Measurements from ENCODE around the gene OOSP1. TPM values are rescaled to one million over a fixed set of nuclear protein-coding genes. Genes with fewer than 3 reads are reported as not detected.
"Not testable (repeated sequence)": the region's sequence is repeated elsewhere in the genome, so short reads cannot be mapped to it uniquely, and the experiment has no call there.

OOSP1 gene
- total RNA-seq, result not detected in 2 replicates

GRCh38 chr11:59938132-59938531 is at the start of gene OOSP1:
OOSP1 (plus strand) TSS chr11:59938432; CDS start chr11:59938455, 23 bp downstream.
- DNase-seq (ENCODE audit: low read depth in 2 of 2), result no peak

GRCh38 chr11:59891781-59892181 is 46.5 kb upstream of the OOSP1 start:
- DNase-seq (ENCODE audit: low read depth in 2 of 2), result peak in 1 of 2 donors; percentile 67

GRCh38 chr11:59894616-59895015 is 43.6 kb upstream of the OOSP1 start:
- no peak for DNase-seq (ENCODE audit: low read depth in 2 of 2)

- DNase-seq (ENCODE audit: low read depth in 2 of 2), result no peak
Observed at GRCh38 chr11:59898046-59898445, 40.2 kb upstream of the OOSP1 start.

- DNase-seq (ENCODE audit: low read depth in 2 of 2), result peak in 1 of 2 donors; percentile 5
Observed at GRCh38 chr11:59898650-59899049, 39.6 kb upstream of the OOSP1 start.

- DNase-seq (ENCODE audit: low read depth in 2 of 2), result peak; percentile 20 to 83
Observed at GRCh38 chr11:59899532-59899931, 38.7 kb upstream of the OOSP1 start.

- peak; percentile 14 to 41 for DNase-seq (ENCODE audit: low read depth in 2 of 2)
Observed at GRCh38 chr11:59900366-59901126, 37.7 kb upstream of the OOSP1 start.

- DNase-seq (ENCODE audit: low read depth in 2 of 2), result peak; percentile 98 to 99
Observed at GRCh38 chr11:59901306-59901705, 36.9 kb upstream of the OOSP1 start.

- DNase-seq (ENCODE audit: low read depth in 2 of 2), result not testable (repeated sequence)
Observed at GRCh38 chr11:59903569-59903968, 34.7 kb upstream of the OOSP1 start.

- DNase-seq (ENCODE audit: low read depth in 2 of 2), result peak in 1 of 2 donors; percentile 8
Observed at GRCh38 chr11:59918480-59918879, 19.8 kb upstream of the OOSP1 start.

GRCh38 chr11:59918987-59919589 is 19.1 kb upstream of the OOSP1 start:
- DNase-seq (ENCODE audit: low read depth in 2 of 2), result peak; percentile 74 to 84

- DNase-seq (ENCODE audit: low read depth in 2 of 2), result peak in 1 of 2 donors; percentile 23
Observed at GRCh38 chr11:59923813-59924212, 14.4 kb upstream of the OOSP1 start.

GRCh38 chr11:59931688-59932087 is 6.5 kb upstream of the OOSP1 start:
- no peak for DNase-seq (ENCODE audit: low read depth in 2 of 2)

- no peak for DNase-seq (ENCODE audit: low read depth in 2 of 2)
Observed at GRCh38 chr11:59938718-59939117, 486 bp downstream of the OOSP1 start.

GRCh38 chr11:59939482-59939881 is 1.2 kb downstream of the OOSP1 start:
- no peak for DNase-seq (ENCODE audit: low read depth in 2 of 2)

- no peak for DNase-seq (ENCODE audit: low read depth in 2 of 2)
Observed at GRCh38 chr11:59941091-59941490, 2.9 kb downstream of the OOSP1 start.

- DNase-seq (ENCODE audit: low read depth in 2 of 2), result no peak
Observed at GRCh38 chr11:59943997-59944714, 5.9 kb downstream of the OOSP1 start.

GRCh38 chr11:59944720-59945119 is 6.5 kb downstream of the OOSP1 start:
- peak; percentile 2 for DNase-seq (ENCODE audit: low read depth in 2 of 2)

GRCh38 chr11:59953463-59954218 is 15.4 kb downstream of the OOSP1 start:
- no peak for DNase-seq (ENCODE audit: low read depth in 2 of 2)

GRCh38 chr11:59954219-59954847 is 16.1 kb downstream of the OOSP1 start:
- DNase-seq (ENCODE audit: low read depth in 2 of 2), result no peak

GRCh38 chr11:59957094-59957493 is 18.9 kb downstream of the OOSP1 start:
- peak in 1 of 2 donors; percentile 11 for DNase-seq (ENCODE audit: low read depth in 2 of 2)
